CD4-positive, alpha-beta T cell treated with Interleukin-15 for 4 hours (primary cell): ENCODE results near the gene PPT2.
A peak's percentile ranks its signal among the peaks of the same experiment; 100 is the strongest.

Experiments used
- DNase-seq: peaks from one replicate; pipeline ENCODE4 v3.0.0-alpha.2; 2020; ENCODE audit warnings: low spot score

The PPT2 gene

GRCh38 chr6:32151863-32152768 lies 1.8 kb upstream of the PPT2 start, which contains the start of gene PRRT1:
Gene PRRT1, minus strand, starts transcription at chr6:32151939. Its CDS starts 112 bp downstream, at chr6:32151827.
- no peak for DNase-seq

GRCh38 chr6:32152769-32153563 lies 975 bp upstream of the PPT2 start:
- no peak for DNase-seq

GRCh38 chr6:32154514-32155161 lies 697 bp downstream of the PPT2 start:
- peak; percentile 69 for DNase-seq

- DNase-seq = no peak
These were observed 3.0 kb downstream of the PPT2 start for GRCh38 chr6:32156891-32157290.

- DNase-seq = no peak
These were observed 4.1 kb downstream of the PPT2 start for GRCh38 chr6:32158052-32158451.

GRCh38 chr6:32163559-32164258 lies 9.8 kb downstream of the PPT2 start:
- DNase-seq = no peak

- DNase-seq = no peak
These were observed 10.4 kb downstream of the PPT2 start, which contains the start of gene EGFL8 for GRCh38 chr6:32164295-32164694. Gene EGFL8, plus strand, starts transcription at chr6:32164595. Its CDS starts 1,571 bp downstream, at chr6:32166166.

GRCh38 chr6:32166411-32167061 lies 12.6 kb downstream of the PPT2 start:
- no peak for DNase-seq

GRCh38 chr6:32167154-32167760 lies 13.3 kb downstream of the PPT2 start:
- no peak for DNase-seq

GRCh38 chr6:32167761-32168262 lies 13.9 kb downstream of the PPT2 start:
- no peak for DNase-seq

- no peak for DNase-seq
These were observed 14.4 kb downstream of the PPT2 start for GRCh38 chr6:32168350-32168749.

- no peak for DNase-seq
These were observed 15.1 kb downstream of the PPT2 start for GRCh38 chr6:32168807-32169591.

GRCh38 chr6:32170294-32170693 lies 16.4 kb downstream of the PPT2 start:
- DNase-seq = no peak

- DNase-seq = no peak
These were observed 17.3 kb downstream of the PPT2 start for GRCh38 chr6:32171234-32171633.

GRCh38 chr6:32173051-32173727 lies 19.2 kb downstream of the PPT2 start:
- no peak for DNase-seq

GRCh38 chr6:32174416-32174815 lies 20.5 kb downstream of the PPT2 start:
- no peak for DNase-seq

- no peak for DNase-seq
These were observed 21.4 kb downstream of the PPT2 start for GRCh38 chr6:32175322-32175710.

- peak; percentile 98 for DNase-seq
These were observed 22.0 kb downstream of the PPT2 start, which contains the start of gene AGPAT1 for GRCh38 chr6:32175711-32176475. Gene AGPAT1, minus strand, starts transcription at chr6:32176084. Its CDS starts 4,588 bp downstream, at chr6:32171496.
